GM19023 (cell line): ENCODE results near the gene SHISA9.
"Not testable (repeated sequence)": the region's sequence is repeated elsewhere in the genome, so short reads cannot be mapped to it uniquely, and the experiment has no call there.

Source experiments
- ATAC-seq: cut with Tn5 transposase; IDR thresholded peaks from one replicate; pipeline ENCODE4 v1.9.1; 2021; ENCODE audit warnings: mild to moderate bottlenecking, moderate library complexity; ENCODE audit not compliant: unreplicated experiment

SHISA9 gene

DNA sequence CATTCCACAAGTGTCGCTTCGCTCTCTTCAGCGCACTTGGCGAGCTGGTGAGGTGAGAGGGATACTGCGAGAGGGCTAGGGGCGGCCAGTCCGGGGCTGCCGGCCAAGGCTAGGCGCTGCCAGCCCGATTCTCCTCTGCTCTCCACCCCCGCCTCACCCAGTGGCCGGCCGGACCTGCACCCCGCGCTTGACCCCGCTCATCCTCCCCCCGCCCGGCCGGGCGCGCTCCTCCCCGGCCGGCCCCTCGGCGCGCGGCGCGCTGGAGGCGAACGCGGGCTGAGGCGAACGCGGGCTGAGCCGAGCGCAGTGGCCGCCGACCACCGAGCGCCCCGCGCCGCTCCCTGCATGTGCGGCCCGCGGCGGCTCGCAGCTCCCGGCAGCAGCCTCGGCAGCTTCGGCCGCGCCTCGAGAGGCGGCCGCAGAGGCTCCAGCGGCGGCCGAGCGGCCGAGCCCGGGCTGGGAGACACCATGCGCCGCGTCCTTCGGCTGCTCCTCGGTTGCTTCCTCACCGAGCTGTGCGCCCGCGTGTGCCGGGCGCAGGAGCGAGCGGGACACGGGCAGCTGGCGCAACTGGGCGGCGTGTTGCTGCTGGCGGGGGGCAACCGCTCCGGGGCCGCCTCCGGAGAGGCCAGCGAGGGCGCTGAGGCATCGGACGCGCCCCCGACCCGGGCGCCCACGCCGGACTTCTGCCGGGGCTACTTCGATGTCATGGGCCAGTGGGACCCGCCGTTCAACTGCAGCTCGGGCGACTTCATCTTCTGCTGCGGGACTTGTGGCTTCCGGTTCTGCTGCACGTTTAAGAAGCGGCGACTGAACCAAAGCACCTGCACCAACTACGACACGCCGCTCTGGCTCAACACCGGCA, at the start of gene SHISA9:
TSS of gene SHISA9 (plus strand) at position 2 of the 865 bp plus-strand sequence.
- ATAC-seq, result no peak

GRCh38 chr16:12853972-12854371, 47.4 kb upstream of the SHISA9 start:
- no peak for ATAC-seq

- not testable (repeated sequence) for ATAC-seq
Observed at GRCh38 chr16:12857435-12857834, 44.0 kb upstream of the SHISA9 start.

DNA sequence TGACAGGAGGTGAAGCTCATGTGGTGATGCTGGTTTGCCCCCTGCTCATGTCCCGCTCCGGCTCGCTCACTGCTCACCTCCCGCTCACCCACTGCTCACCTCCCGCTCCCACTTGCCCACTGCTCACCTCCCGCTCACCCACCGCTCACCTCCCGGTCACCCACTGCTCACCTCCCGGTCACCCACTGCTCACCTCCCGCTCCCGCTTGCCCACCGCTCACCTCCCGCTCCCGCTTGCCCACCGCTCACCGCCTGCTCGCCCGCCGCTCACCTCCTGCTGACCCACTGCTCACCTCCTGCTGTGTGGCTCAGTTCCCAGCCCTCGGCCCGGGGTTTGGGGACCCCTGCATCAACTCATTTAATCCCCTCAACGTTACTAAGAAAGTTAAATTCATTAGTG, 39.1 kb upstream of the SHISA9 start:
- ATAC-seq, result no peak

DNA sequence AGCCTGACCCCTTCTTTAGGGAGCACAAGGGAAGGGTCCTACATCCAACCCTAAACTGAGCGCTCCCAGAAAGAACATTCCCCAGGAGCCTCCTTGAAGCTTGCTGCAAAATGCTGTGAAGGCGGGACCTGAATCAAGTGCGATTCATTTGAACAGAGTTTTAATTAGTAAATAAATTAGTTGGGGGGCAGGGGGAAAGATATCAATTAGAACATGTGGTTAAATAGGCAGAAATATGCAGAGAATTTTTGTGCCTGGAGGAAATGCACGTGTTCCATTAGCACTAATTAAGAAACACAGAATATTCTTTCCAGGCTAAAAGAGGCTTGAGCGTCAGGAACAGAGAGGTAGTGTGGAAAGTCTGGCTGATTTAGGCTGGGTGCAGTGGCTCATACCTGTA, 38.5 kb upstream of the SHISA9 start:
- no peak for ATAC-seq

DNA sequence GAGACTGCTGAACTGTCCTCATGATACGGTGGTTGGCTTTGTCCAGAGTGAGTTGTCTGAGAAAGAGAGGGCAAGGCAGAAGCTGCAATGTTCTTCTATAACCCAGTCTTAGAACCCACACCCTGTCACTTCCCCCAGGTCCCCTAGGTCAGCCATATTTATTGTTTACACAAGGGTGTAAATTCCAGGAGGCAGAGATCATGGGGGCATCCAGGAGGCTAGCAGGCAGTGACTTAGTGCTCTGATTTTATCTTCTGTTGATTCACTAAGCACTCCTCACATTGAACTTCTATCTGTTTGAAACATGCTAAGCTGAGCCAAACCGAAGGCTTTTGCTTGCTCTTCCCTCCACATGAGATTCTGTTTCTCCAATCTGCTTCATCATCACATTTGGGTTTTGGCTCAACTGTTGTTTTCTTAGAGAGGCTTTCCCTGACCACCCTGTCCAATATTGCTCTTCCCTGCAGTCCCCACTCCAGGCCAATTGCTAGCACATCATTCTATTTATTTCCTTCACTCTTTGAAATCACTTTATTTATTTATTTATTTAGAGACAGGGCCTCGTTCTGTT, 34.3 kb upstream of the SHISA9 start:
- ATAC-seq, result no peak

DNA sequence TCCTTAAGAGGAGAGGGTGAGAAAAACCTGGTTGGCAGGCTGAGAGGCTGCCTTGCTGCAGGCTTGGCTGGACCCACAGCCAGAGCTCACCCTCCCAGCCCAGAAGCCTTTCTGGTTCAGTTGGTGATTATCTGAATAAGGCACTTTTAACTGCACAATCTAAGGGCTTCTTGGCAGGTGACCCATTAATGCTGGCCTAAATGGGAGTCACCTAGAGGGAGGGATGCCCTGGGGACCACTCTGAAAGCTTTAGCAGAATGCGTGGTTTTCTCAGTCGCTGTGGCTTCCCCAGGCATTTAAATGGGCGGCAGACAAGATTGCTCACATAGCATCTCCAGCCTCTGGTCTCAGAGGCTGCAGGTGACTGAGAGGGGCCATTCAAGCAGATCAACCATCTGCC, 33.2 kb upstream of the SHISA9 start:
- no peak for ATAC-seq

- no peak for ATAC-seq
Observed at GRCh38 chr16:12868788-12869187, 32.6 kb upstream of the SHISA9 start.

DNA sequence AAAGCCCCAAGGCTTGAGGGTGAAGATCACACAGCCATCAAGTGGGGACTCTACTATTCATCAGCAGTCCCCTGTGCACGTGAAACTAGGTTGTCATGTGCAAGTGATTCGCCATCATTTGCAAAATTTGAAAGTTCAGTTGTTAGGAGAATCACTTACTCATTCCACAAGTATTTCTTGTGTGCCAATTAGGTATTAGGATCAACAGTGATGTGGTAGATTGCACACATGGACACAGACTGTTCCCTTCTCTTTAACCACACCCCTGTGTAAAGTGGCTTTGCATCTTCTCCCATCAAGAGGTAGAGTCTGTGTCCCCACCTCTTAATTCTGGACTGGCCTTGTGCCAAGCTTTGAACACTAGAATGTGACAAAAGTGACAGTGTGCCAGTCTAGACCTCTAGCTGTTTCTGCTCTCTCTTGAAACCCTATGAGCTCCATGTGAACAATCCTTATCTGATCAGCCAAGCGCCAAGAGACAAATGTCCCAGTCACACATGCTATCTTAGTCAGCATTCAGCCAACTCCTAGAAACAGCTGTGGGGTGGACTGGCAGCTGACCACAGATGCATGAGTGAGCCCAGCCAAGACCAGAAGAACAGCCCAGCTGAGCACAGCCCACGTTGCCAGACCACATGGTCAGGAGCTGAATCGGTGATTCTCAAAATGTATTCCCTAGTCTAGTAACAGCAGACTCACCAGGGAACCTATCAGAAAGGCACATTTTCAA, 31.5 kb upstream of the SHISA9 start:
- ATAC-seq, result no peak

DNA sequence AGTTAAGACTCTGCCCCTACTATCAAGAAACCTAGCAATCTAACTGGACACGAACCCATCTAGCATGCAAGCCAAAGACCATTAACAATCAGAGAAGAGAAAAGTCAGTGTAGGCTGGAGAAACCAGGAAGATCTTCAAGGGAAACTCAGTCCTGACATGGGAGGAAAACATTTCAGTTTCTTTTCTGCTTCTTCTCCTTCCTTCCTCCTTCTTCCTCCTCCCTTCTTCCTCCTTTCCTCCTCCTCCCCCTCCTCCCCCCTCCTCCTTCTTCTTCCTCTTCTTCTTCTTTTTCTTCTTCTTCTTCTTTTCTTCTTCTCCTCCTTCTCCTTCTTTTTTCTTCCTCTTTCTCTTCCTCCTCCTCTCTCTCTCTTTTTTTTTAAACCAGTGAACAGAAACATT, 29.6 kb upstream of the SHISA9 start:
- ATAC-seq, result no peak

DNA sequence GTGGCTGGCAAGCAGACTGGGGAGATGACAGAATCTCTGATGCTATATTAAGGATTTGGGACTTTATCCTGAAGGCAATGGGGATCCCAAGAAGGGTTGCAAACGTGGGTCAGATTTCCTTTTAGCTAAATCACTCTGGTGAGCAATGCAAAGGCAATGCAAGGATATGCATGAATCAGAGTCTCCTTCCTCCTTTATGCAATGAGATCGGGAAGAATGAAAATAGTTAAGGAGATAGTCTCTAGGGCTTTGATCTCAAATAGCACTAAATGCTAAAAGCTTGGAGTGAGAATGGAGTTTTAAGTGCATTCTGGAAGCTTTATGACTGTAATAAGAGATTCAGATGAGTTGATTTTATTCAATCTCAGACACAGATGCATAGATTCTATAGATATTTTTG, 27.2 kb upstream of the SHISA9 start:
- ATAC-seq, result no peak

DNA sequence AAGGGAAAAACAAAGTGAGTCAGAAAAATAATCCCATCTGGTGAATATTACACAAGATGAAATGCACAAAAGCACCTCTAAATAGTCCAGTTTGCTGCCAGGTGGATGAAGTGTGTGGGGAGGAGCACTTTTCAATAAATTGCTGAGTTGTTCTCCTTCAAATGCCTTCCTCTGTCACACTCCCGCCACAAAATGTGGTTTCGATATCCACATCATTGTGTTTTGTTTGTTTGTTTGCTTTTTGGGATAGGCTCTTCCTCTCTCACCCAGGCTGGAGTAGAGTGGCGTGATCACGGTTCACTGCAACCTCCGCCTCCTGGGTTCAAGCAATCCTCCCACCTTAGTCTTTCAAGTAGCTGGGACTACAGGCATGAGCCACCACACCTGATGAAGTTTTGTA, 24.6 kb upstream of the SHISA9 start:
- no peak for ATAC-seq

GRCh38 chr16:12878973-12879372, 22.4 kb upstream of the SHISA9 start:
- ATAC-seq, result no peak

DNA sequence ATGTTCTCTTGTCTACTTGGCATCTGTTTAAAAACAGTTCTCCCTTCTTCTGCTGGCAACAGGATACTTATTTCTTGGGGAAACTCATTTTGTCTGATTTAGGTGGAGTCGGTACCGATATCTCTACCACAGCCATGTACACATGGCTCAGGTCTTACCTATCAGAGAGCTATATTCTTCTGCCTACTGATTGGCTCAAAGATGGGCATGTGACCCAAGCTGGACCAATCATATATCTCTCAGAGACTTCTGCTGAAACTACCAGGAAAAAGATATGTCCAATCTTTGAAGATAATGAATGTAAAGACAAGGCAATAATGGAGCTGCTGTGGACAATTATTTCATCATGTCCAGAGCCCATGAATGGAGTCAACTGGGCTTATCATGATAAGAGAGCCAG, 21.6 kb upstream of the SHISA9 start:
- no peak for ATAC-seq

- no peak for ATAC-seq
Observed at GRCh38 chr16:12881182-12881581, 20.2 kb upstream of the SHISA9 start.

DNA sequence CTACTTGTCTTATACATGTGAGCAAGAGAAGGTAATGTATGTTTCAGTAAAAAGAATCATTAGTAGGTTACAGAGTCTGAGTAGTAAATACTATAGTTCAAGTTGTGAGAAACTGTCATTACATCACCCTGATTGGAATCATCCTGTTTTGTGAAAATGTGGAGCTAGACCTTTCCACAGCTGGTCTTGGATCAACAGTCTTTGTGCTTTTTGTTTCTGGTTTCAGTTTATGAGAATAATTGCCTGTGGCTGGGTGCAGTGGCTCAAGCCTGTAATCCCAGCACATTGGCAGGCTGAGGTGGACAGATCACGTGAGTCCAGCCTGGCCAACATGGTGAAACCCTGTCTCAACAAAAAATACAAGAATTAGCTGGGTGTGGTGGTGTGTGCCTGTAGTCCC, 19.7 kb upstream of the SHISA9 start:
- ATAC-seq, result no peak

GRCh38 chr16:12885742-12886141, 15.7 kb upstream of the SHISA9 start:
- no peak for ATAC-seq

DNA sequence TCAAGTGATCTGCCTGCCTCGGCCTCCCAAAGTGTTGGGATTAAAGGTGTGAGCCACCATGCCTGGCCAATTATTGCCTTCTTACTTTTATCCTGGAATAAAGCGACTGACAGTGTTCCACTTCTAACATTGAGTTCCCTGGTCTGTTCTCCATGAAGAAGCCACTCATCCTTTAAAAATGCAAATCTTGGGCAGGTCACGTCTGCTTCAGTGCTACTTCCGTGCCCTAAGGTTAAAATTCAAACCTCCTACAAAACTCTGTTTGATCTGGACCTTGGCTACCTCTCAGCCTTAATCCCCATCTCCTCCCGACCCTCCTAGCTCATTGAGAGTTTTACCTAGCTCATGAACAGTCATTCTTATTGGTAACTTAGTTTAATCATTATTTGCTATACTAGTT, 9.6 kb upstream of the SHISA9 start:
- ATAC-seq, result no peak

- no peak for ATAC-seq
Observed at GRCh38 chr16:12893050-12893750, 8.2 kb upstream of the SHISA9 start.

DNA sequence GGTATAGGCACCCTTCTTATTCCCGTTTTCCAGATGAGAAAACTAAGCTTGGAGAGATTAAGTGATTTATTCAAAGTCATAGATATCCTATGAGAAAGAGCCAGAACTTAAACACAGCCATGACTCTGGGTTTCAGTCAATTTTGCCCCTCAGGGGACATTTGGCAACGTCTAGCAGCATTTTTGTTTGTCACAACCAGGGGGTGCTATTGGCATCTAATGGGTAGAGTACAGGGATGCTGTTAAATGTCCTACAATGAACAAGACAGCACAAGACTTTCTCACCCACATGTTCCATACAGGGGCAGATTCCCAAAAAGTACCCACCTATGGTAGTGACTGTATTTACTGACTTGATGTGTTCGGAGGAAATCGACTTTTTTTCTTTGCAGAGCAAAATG, 4.8 kb upstream of the SHISA9 start:
- ATAC-seq, result no peak

DNA sequence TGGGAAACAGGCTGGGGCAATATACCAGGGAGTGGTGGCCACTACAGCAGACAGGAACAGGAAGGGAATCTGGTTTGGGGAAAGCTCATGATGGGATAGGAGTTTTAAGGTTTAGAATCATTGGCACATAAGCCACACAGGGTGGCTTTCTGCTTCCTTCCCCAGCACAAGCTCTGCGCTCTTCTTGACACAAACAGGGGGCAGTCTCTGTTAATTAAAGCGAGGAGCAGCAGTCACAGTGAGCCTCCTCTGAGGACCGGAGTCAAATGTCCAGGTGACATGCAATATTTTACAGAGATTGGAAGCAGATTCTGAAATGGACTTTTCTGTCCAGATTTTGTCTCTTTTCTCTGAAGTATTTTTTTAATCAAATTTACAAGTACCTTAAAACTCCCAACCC, 2.8 kb upstream of the SHISA9 start:
- no peak for ATAC-seq
